ENCODE results near the gene LPP.

GRCh38 chr3:188223936-188224335 lies 70.0 kb downstream of the LPP start:
- TF ChIP-seq CTCF (IDR thresholded peaks at IDR 0.05) (no peak), POLR2A (IDR thresholded peaks at IDR 0.05) (no peak)

All from Peyer's patch (tissue), 4 donors.